ENCODE results near the gene SELENOI. TPM values are rescaled to one million over a fixed set of nuclear protein-coding genes. Genes with fewer than 3 reads are reported as not detected.

The SELENOI gene
- total and polyA plus RNA-seq, 2 experiments from 2014 or later = 8.4 to 67.8 TPM

DNA sequence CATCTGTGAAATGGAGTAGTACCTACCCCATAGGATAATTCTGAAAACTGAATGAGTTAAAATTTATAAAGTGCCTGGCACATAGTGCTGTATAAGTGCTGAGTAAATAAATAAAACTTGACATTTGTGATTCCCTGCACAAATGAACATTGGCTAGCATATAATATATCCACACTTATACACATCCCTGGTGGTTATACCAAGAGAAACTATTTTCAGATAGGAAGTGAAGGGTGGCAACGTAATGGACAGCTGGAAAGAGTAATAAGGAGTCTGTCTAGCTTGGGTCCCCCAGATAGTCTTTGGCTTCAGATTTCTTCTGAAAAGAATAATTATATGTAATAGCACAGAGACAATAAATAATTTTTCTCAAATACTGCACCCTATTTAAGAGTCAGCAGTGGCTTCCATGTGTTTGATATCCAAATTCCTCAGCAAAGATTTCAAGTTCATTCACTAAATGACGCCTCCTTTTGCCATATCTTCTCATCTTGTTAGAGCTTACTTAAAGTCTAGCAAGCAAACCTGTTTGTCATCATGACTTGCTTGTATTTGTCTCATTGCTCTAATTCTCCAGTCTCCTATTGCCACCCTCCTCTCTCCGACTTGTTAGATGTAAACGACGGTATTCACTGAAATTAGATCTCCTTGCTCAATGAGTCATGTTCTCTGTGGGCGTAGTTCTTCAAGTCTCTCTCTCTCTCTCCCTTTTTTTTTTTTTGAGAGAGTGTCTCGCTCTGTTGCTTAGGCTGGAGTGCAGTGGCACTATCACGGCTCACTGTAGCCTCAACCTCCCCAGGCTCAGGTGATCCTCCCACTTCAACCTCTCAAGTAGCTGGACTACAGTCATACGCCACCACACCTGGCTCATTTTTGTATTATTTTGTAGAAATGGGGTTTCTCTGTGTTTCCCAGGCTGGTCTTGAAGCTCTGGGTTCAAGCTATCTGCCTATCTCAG is 9.4 kb downstream of the SELENOI start:
- H3K27ac ChIP-seq (ENCODE audit: low read depth) = no peak overlapping the region
- 0 out of 2 replicates have a peak overlapping the region, but pooled peaks have one; percentile 17 for H3K4me2 ChIP-seq
- H3K27ac Mint-ChIP-seq = peak overlapping the region; percentile 21

More for the DNA sequence above, 9.4 kb downstream of the SELENOI start:
- H3K4me1 ChIP-seq (ENCODE audit: insufficient read depth) = peaks cover 6% of the 10 kb centered on the region; the same call in 1 of the 2 replicates
- H3K9me2 ChIP-seq (ENCODE audit: insufficient read depth) = no peaks in the 10 kb centered on the region
- no peaks in the 10 kb centered on the region for H3K9me3 Mint-ChIP-seq
- peaks cover 12% of the 10 kb centered on the region for H3K36me3 Mint-ChIP-seq (ENCODE audit: low read depth)
- no peaks in the 10 kb centered on the region for H3F3A ChIP-seq (replicated peaks; ENCODE audit: low read depth)
- DNase-seq (ENCODE audit: low spot score) = peak; percentile 66
- H2AFZ ChIP-seq = no peak overlapping the region
- TF ChIP-seq ETS1 (IDR thresholded peaks at IDR 0.05) = no peak
- TF ChIP-seq, protein P1, sequence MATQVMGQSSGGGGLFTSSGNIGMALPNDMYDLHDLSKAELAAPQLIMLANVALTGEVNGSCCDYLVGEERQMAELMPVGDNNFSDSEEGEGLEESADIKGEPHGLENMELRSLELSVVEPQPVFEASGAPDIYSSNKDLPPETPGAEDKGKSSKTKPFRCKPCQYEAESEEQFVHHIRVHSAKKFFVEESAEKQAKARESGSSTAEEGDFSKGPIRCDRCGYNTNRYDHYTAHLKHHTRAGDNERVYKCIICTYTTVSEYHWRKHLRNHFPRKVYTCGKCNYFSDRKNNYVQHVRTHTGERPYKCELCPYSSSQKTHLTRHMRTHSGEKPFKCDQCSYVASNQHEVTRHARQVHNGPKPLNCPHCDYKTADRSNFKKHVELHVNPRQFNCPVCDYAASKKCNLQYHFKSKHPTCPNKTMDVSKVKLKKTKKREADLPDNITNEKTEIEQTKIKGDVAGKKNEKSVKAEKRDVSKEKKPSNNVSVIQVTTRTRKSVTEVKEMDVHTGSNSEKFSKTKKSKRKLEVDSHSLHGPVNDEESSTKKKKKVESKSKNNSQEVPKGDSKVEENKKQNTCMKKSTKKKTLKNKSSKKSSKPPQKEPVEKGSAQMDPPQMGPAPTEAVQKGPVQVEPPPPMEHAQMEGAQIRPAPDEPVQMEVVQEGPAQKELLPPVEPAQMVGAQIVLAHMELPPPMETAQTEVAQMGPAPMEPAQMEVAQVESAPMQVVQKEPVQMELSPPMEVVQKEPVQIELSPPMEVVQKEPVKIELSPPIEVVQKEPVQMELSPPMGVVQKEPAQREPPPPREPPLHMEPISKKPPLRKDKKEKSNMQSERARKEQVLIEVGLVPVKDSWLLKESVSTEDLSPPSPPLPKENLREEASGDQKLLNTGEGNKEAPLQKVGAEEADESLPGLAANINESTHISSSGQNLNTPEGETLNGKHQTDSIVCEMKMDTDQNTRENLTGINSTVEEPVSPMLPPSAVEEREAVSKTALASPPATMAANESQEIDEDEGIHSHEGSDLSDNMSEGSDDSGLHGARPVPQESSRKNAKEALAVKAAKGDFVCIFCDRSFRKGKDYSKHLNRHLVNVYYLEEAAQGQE (IDR thresholded peaks at IDR 0.05; ENCODE audit: unreplicated experiment) = no peak
- no peak for TF ChIP-seq ZNF331 (CRISPR knock-in tag; IDR thresholded peaks at IDR 0.05; ENCODE audit: low read depth)
- TF ChIP-seq CREB1 (CRISPR knock-in tag; IDR thresholded peaks at IDR 0.05; ENCODE audit: low read depth) = no peak
- TF ChIP-seq EZH2phosphoT487 (IDR thresholded peaks at IDR 0.05; ENCODE audit: unreplicated experiment) = no peak
- no peak for TF ChIP-seq CTCF (conservative IDR thresholded peaks at IDR 0.05; ENCODE audit: low read depth in 2 of 2)
- H3K4me3 ChIP-seq = no peak overlapping the region
- H3K36me3 ChIP-seq (ENCODE audit: insufficient read depth) = no peaks in the 10 kb centered on the region
- peaks cover 41% of the 10 kb centered on the region for H4K20me1 ChIP-seq (replicated peaks; ENCODE audit: insufficient read depth)
- H3K27me3 ChIP-seq (ENCODE audit: insufficient read depth) = no peaks in the 10 kb centered on the region
- ATAC-seq = peak; percentile 74
- H3K79me2 ChIP-seq (replicated peaks; ENCODE audit: insufficient read depth) = peaks cover 100% of the 10 kb centered on the region
- H3K4me1 Mint-ChIP-seq = peaks cover 23% of the 10 kb centered on the region
- no peak overlapping the region; the same call in 2 of the 3 replicates for H3K4me3 Mint-ChIP-seq
- no peaks in the 10 kb centered on the region for H3K27me3 Mint-ChIP-seq (ENCODE audit: insufficient read depth, low read depth, poor library complexity)
